DMS114 treated with DMSO at 0.1 percent for 48 hours (cell line): ENCODE data around the gene NOVA2.
A peak's percentile ranks its signal among the peaks of the same experiment; 100 is the strongest.

Experiments used
- DNase-seq: peaks from one replicate; lab custom pipeline; 2025; ENCODE audit not compliant: unreplicated experiment; lab: John Stamatoyannopoulos, UW

The NOVA2 gene

DNA sequence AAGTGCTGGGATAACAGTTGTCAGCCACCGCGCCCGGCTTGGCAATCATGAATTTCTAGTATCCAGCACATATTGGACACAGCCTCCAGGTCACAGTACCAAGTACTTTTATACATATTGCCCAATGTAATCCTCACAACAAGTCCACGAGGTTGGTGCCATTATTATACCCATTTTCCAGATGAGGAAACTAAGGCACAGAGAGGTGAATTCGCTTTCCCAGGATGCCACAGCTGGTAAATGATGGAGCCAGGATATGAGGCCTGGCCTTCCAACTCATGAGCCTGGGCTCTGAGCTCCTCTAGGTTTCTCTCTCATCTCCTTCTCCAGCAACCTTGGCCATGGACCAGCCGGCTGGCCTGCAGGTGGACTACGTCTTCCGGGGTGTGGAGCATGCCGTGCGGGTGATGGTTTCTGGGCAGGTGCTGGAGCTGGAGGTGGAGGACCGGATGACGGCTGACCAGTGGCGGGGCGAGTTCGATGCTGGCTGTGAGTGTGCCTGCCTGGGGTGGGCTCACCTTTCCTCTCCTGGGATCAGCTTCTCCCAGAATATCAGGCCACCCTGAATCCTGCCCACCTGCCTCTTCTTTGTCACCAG is 29.1 kb upstream of the NOVA2 start:
- DNase-seq, result no peak

DNA sequence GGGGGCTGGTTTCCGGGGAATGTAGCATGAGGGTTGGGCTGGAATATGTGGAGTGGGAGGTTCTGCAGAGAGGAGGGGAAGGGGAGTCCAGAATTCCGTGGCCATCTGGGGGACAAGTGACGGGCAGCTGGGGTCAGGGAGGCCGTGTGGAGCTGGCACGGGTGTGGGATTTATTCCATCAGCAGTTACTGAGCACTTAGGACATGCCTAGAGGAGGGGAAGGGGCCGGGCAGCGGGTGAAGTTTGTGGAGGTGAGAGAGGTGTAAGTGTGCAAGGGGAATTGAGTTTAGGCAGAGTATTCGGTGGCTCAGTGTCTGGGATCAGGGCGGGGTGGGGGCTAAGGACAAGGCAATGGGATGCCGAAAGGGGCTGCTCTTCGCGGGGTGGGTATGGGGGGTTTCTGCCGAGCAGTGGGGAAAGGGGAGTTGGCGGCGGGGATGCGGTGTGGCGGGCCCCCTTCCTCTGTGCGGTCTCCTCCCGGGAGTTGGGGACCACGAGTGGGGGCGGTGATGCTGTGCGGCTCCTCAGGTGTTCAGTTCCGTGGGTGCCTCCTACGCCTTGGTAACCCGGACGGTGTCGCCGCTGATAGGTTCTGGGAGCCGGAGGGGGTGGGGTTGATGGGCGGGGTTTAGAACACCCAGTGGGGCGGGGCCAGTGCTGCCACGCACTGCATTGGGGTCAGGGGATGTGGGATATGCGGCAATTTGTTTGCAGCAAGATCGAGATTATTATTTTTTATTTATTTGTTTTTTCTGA is 27.0 kb upstream of the NOVA2 start:
- no peak for DNase-seq

GRCh38 chr19:45999653-46000121 is 26.0 kb upstream of the NOVA2 start:
- DNase-seq, result no peak

GRCh38 chr19:45998834-45999233 is 25.2 kb upstream of the NOVA2 start:
- no peak for DNase-seq

DNA sequence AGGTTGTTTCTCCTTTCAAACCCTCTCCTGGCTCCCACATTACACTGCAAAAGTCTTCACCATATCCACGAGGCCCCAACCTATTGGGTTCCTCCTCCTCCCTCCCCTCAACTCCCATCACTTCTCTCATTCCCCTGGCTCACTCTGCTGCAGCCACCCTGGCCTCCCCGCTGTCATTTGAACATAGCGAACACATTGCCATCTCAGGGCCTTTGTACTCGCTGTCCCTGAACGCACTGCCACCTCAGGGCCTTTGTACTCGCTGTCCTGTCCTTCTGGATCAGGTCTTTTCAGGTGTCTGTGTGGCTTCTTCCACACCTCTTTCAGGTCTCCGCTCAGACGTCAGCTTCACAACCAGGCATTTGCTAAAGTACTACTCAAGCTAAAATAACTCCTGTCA is 23.3 kb upstream of the NOVA2 start:
- DNase-seq, result no peak

DNA sequence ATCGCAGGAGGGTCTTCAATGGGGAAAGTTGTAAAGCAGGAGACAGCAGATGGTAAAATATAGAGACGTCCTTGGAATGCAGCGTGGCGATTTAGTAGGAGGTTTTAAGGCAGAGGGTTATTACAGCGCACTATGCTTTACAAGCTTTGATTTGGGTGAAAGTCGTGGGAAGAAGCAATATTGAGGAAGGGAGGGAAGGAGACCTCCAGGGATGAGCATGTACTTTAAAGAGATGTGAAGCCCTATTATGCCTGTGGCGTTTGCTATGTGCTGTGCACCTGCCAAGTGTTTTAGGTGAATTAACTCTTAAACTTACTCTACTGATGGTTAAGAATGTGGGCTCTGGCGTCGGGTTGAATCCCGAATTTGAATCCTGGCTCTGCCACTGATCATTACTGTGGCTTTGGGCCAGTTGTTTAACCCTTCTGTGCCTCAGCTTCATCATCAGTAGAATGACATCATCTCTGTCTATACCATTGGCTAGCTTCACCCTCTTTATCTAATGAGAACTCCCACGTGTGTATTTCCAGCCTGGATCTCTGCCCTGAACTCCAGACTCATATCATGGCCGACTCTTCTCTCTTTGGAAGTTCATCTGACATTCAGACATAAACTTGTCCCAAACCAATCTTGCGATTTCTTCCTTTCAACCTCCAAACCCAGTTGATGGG is 22.2 kb upstream of the NOVA2 start:
- DNase-seq, result no peak

- peak; percentile 95 for DNase-seq
These were observed 21.5 kb upstream of the NOVA2 start, which contains the start of gene CCDC61 for GRCh38 chr19:45994998-45995714. CCDC61 (plus strand) TSS chr19:45995467; CDS start chr19:46003019, 7,552 bp downstream.

GRCh38 chr19:45994456-45994997 is 20.9 kb upstream of the NOVA2 start:
- DNase-seq, result no peak

DNA sequence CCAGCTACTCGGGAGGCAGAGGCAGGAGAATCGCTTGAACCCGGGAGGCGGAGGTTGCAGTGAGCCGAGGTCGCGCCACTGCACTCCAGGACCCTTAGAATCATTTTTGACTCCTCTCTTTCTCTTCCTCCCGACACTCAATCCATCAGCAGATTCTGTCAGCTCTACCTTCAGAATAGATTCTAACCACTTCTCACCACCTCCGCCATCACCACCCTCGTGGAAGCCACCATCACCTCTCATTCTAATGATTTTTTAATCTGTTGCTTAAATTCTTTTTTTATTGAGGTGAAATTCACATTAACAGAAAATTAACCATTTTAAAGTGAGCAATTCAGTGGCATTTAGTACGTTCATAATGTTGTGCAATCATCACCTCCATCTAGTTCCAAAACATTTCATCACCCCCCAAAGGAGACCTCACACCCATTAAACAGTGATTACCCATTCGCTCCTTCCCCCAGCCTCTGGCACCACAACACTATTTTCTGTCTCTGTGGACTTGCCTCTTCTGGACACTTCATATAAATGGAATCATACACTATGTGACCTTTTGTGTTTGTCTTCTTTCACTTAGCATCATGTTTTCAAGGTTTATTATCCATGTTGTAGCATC is 16.6 kb upstream of the NOVA2 start:
- DNase-seq, result no peak

DNA sequence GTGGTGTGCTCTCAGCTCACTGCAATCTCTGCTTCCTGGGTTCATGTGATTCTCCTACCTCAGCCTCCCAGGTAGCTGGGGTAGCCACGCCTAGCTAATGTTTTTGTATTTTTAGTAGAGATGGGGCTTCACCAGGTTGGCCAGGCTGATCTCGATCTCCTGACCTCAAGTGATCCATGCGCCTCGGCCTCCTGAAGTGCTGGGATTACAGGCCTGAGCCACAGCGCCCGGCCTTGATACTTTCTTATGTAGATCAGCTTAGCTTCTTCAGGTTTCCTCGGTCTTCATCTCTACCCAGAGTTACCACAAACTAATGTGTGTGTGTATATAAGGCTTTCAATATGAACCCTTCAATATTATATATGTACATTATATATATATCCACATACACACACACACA is 11.7 kb upstream of the NOVA2 start:
- no peak for DNase-seq

DNA sequence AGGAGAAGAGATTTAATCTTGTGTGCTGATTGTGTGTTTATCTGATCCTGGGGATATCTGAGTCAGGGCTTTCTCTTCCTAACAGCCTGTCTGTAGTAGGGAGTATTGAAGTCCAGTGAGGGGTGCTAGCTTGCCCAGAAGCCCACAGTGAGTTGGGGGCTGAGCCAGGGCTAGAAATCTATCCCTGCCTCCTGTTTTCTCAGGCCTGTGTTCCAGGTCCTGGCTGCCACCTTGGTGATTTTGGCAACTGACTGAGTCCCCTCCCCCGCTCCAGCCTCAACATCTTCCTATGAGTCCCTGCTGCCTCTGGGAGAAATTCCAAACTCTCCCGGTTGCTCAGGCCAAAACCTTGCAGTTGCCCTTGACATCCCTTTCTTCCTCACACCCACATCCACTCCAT is 7.7 kb upstream of the NOVA2 start:
- no peak for DNase-seq

- no peak for DNase-seq
These were observed 4.5 kb upstream of the NOVA2 start for GRCh38 chr19:45978156-45978555.

GRCh38 chr19:45976178-45976577 is 2.5 kb upstream of the NOVA2 start:
- no peak for DNase-seq

DNA sequence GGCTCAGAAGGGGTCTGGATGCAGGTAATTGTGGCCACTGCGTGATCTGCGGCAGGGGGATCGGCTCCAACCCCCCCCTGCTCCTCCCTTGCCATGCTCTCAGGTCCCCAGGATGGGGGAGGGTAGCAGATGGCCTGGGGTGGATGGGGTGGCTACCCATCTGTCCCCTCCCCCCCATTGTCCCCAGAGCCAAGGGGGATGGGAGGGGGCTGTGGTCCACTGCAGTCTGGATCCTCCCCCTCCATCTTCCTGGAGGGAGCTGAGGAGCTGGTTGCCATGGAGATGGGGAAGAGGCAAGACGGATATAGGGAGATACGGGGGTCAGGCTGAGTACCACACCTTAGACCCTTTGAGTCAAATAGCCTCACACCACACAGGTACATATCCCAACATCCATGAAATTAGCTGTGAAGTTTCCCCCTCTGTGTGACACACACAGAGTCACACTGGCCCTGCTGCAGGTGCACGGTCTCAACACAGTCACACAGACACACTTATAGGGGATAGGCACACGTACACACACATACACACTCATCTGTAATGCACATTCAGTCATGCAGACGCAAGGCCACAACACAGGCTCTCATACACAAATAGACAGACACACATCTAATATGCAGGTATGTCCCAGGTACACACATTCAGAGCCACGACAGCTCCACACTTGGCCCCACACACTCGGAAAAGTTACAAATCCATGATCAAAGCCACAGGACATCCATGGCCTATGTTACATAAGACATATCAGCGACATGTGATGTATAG is 1.8 kb upstream of the NOVA2 start:
- no peak for DNase-seq

DNA sequence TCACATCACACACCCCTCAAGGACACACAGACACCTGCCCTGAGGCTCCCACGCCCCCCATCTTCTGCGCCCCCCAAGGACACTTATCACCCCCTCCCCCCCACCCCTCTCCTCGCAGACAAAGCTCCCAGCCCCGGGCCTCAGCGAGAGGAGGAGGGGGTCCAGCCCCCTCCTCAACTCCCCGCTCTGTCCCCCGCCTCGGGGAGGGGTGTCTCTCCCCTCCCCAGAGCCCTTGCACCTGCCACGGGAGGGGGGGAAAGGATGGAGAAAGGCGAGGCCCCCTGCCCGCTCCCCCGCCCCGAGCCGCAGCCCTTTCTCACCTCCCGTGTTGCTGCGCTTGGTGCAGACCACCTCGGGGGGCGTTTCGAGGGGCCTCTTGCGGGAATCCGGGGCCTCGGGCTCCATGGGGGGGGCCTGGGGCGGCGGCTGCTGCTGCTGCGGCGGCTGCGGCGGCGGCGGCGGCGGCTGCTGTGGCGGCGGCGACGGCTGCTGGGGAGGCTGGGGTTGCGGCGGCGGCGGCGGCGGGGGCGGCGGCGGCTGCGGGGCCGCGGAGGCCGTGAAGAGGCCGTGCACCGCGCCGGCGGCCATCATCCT is 621 bp downstream of the NOVA2 start:
- DNase-seq, result no peak

GRCh38 chr19:45972081-45972946 is 1.4 kb downstream of the NOVA2 start:
- DNase-seq, result no peak

DNA sequence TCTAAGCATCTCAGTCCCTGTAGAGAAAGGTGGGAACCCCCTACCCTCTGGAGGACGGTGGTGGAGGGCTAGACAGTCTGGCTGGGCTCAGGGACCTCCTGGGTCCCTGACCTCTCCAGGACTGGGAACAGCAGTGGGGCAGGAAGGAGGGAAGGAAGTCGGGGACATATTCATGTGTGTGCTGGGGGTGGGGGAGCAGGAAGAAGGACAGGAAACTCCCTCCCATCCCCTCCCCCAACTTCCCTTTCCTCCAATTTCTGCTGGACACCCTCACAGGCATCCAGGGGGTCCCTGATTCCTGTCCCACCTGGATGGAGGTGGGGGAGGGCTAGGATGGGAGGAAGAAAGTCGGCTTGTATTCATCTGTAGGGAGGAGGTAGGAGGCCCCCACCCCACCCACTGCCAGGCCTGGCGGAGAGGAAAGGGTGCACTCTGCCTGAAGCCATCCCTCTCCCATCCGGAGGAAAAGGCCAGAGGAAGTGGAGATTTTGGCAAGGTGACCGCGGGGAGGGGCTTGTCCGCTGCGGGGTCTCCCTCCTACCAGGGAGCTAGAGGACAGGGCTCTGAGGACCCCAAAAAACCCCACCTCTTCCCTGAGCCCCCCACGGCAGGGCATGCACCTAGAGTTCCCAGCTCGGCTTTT is 2.3 kb downstream of the NOVA2 start:
- DNase-seq, result no peak

DNA sequence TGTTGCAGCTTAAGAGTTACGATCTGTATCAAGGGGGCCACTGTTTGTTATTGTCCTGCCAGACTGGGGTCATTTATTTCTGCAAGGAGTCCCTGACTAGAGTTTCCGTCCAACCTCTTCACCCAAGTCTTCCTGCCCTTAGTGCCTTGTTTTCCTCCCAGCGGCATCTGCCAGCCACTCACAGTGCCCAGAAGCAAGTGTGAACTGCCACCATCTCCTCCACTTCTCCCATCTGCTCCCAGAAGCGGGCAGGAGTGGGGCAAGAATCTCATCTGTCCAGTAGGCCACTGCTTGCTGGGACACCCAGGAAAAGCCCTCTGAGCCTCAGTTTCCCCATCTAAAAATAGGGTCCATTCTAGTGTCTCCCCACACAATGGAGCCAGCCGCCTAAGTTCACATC is 4.0 kb downstream of the NOVA2 start:
- no peak for DNase-seq
